ENCODE measurements around the gene TNNT1.

DNA sequence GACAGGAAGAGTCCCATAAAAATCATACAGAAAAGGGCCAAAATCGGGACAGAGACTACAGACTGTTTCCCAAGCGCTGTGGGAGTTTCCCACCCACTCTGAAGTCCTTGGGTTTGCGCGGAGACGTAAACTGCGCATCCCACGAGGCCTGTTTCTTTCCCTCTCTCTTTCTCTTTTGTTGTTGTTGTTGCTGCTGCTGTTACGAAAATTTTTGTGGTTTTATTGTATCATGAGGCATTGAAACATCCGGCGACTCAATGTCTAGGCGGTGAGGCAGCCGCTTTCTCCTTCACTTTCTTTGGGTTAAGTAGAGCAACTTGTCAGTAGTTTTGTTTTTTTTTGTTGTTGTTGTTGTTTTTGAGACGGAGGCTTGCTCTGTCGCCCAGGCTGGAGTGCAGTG, 30.0 kb downstream of the TNNT1 start:
- TF ChIP-seq, protein P1, sequence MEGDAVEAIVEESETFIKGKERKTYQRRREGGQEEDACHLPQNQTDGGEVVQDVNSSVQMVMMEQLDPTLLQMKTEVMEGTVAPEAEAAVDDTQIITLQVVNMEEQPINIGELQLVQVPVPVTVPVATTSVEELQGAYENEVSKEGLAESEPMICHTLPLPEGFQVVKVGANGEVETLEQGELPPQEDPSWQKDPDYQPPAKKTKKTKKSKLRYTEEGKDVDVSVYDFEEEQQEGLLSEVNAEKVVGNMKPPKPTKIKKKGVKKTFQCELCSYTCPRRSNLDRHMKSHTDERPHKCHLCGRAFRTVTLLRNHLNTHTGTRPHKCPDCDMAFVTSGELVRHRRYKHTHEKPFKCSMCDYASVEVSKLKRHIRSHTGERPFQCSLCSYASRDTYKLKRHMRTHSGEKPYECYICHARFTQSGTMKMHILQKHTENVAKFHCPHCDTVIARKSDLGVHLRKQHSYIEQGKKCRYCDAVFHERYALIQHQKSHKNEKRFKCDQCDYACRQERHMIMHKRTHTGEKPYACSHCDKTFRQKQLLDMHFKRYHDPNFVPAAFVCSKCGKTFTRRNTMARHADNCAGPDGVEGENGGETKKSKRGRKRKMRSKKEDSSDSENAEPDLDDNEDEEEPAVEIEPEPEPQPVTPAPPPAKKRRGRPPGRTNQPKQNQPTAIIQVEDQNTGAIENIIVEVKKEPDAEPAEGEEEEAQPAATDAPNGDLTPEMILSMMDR (IDR thresholded peaks at IDR 0.05), result no peak
- TF ChIP-seq POLR2A (IDR thresholded peaks at IDR 0.05), result no peak
- TF ChIP-seq EP300 (IDR thresholded peaks at IDR 0.05), result no peak
